Upper lobe of left lung (tissue), 6 donors: Measurements from ENCODE around the gene CHAF1A. TPM values are rescaled to one million over a fixed set of nuclear protein-coding genes. Genes with fewer than 3 reads are reported as not detected.
A peak's percentile ranks its signal among the peaks of the same experiment; 100 is the strongest.

Experiments
- ATAC-seq, 2 donors: fragments of 200-7000 bp; cut with Tn5 transposase; one replicate each; pipeline ENCODE4 v1.9.1; 2022; ENCODE audit warnings: mild to moderate bottlenecking in 2 of 2, moderate library complexity in 2 of 2; ENCODE audit not compliant: low FRiP score in 2 of 2
- DNase-seq, 2 donors: peaks; one replicate each; pipeline ENCODE4 v3.0.0-alpha.2; 2019 to 2020
- H3K27ac ChIP-seq, 4 donors: fragments of 200-600 bp; sonication (generic); one replicate each; pipeline ENCODE4 v1.5.1; 2016 to 2019
- H3K27me3 ChIP-seq, 4 donors: fragments of 200-600 bp; sonication (generic); one replicate each; pipeline ENCODE4 v1.5.1; 2017 to 2019
- H3K36me3 ChIP-seq, 4 donors: fragments of 200-600 bp; sonication (generic); one replicate each; pipeline ENCODE4 v1.5.1; 2016 to 2019
- H3K4me1 ChIP-seq, 4 donors: fragments of 200-600 bp; sonication (generic); one replicate each; pipeline ENCODE4 v1.5.1; 2018 to 2019
- H3K4me3 ChIP-seq, 4 donors: fragments of 200-600 bp; sonication (generic); one replicate each; pipeline ENCODE4 v1.5.1; 2017 to 2019; ENCODE audit warnings: mild to moderate bottlenecking in 2 of 4, moderate library complexity in 1 of 4
- H3K9me3 ChIP-seq, 4 donors: fragments of 200-600 bp; sonication (generic); one replicate each; pipeline ENCODE4 v1.5.1; 2018 to 2019
- CTCF ChIP-seq, 6 experiments: fragments of 450-650 bp in 4 of 6; fragments of 200-600 bp in 2 of 6; sonication (generic) in 2 of 6; IDR thresholded peaks; one replicate each; pipeline ENCODE4 v1.5.1; 2016 to 2019; ENCODE audit warnings: antibody characterized with exemption in 6 of 6
- EP300 ChIP-seq, 4 donors: sonication (generic); formaldehyde crosslinking; IDR thresholded peaks; one replicate each; pipeline ENCODE4 v1.5.1; 2017; ENCODE audit warnings: antibody characterized with exemption in 4 of 4, control low read depth in 2 of 4
- POLR2A ChIP-seq, 4 donors: fragments of 450-650 bp; IDR thresholded peaks; one replicate each; pipeline ENCODE4 v1.5.1; 2016 to 2017; ENCODE audit warnings: antibody characterized with exemption in 4 of 4, mild to moderate bottlenecking in 2 of 4
- POLR2AphosphoS5 ChIP-seq, 2 donors: sonication (generic); formaldehyde crosslinking; IDR thresholded peaks; one replicate each; pipeline ENCODE4 v1.5.1; 2017; ENCODE audit warnings: antibody characterized with exemption in 2 of 2
- WGBS, 2 donors: methylation state at CpG; one replicate each; pipeline ENCODE4 v1.1.5; 2017 to 2018; 5-methylcytosine and 5-hydroxymethylcytosine counted together
- total RNA-seq, 6 donors: library from RNA; depleted of rRNA in 4 of 6; stranded (reverse); fragments of >200 nt in 4 of 6; gene quantifications; one replicate each; pipeline versions ENCODE4 v1.1.0 to v1.2.1, GENCODE V29; 2016 to 2021
- donor health status: DM: no; HTN: no; CAD: no; lungs with moderate emphysema.
- donor health status: DM: no; HTN: yes; CAD: no; lungs with severe emphysema.

CHAF1A gene
- total RNA-seq, 6 donors from 2014 or later: 3.3 to 16.8 (median 10.1) TPM

- H3K36me3 ChIP-seq: peaks cover 0 to 15% (median 8%) of the 10 kb centered on the region in 4 donors
- peak overlapping the region; percentile 77 to 87 (median 85) for H3K27ac ChIP-seq
- peak; percentile 11 to 56 for ATAC-seq
- peak; percentile 58 to 70 for DNase-seq
- no peaks in the 10 kb centered on the region for H3K9me3 ChIP-seq
- peak overlapping the region in 1 of 4 donors; percentile 12 for H3K4me3 ChIP-seq
- TF ChIP-seq POLR2AphosphoS5 (IDR thresholded peaks at IDR 0.05) (peak in 1 of 2 donors; percentile 34), EP300 (IDR thresholded peaks at IDR 0.05) (no peak), CTCF (IDR thresholded peaks at IDR 0.05) (no peak), POLR2A (IDR thresholded peaks at IDR 0.05) (no peak)
- 16 to 39% methylated on average over 6 to 12 of the region's 12 CpGs for WGBS, 2 donors
- peaks cover 57 to 70% (median 63%) of the 10 kb centered on the region in 4 donors for H3K4me1 ChIP-seq
- no peaks in the 10 kb centered on the region for H3K27me3 ChIP-seq
These were observed 12.3 kb upstream of the CHAF1A start for GRCh38 chr19:4390017-4390566.

- TF ChIP-seq POLR2A (IDR thresholded peaks at IDR 0.05): no peak
- TF ChIP-seq POLR2AphosphoS5 (IDR thresholded peaks at IDR 0.05): no peak
- no peak for TF ChIP-seq CTCF (IDR thresholded peaks at IDR 0.05)
- H3K4me1 ChIP-seq: peaks cover 57 to 70% (median 63%) of the 10 kb centered on the region in 4 donors
- DNase-seq (no peak), ATAC-seq (peak in 1 of 2 donors; percentile 14)
- H3K4me3 ChIP-seq: peak overlapping the region in 1 of 4 donors; percentile 12
- no peaks in the 10 kb centered on the region for H3K9me3 ChIP-seq
- WGBS, 2 donors: 20 to 26% methylated on average over 9 to 20 of the region's 21 CpGs
- H3K27ac ChIP-seq: peak overlapping the region; percentile 77 to 87 (median 85)
- H3K27me3 ChIP-seq: no peaks in the 10 kb centered on the region
- peaks cover 0 to 15% (median 9%) of the 10 kb centered on the region in 4 donors for H3K36me3 ChIP-seq
These were observed 11.7 kb upstream of the CHAF1A start for GRCh38 chr19:4390567-4391305.

- Histone ChIP-seq H3K4me1 (peaks cover 57 to 70% (median 63%) of the 10 kb centered on the region in 4 donors), H3K27me3 (no peaks in the 10 kb centered on the region), H3K4me3 (peak overlapping the region in 1 of 4 donors; percentile 12), H3K27ac (peak overlapping the region; percentile 77 to 87 (median 85)), H3K9me3 (no peaks in the 10 kb centered on the region), H3K36me3 (peaks cover 0 to 20% (median 11%) of the 10 kb centered on the region in 4 donors)
- DNase-seq: no peak
- 78 to 79% methylated on average over 4 to 9 of the region's 9 CpGs for WGBS, 2 donors
- no peak for ATAC-seq
- TF ChIP-seq CTCF (IDR thresholded peaks at IDR 0.05): no peak
- TF ChIP-seq POLR2A (IDR thresholded peaks at IDR 0.05): no peak
- TF ChIP-seq POLR2AphosphoS5 (IDR thresholded peaks at IDR 0.05): no peak
- TF ChIP-seq EP300 (IDR thresholded peaks at IDR 0.05): no peak
These were observed 11.1 kb upstream of the CHAF1A start for GRCh38 chr19:4391306-4391693.

GRCh38 chr19:4391701-4392483 lies 10.5 kb upstream of the CHAF1A start:
- Histone ChIP-seq H3K36me3 (peaks cover 0 to 20% (median 11%) of the 10 kb centered on the region in 4 donors), H3K9me3 (no peaks in the 10 kb centered on the region), H3K27me3 (no peaks in the 10 kb centered on the region), H3K4me1 (peaks cover 57 to 70% (median 63%) of the 10 kb centered on the region in 4 donors), H3K27ac (peak overlapping the region; percentile 77 to 87 (median 85)), H3K4me3 (peak overlapping the region in 1 of 4 donors; percentile 5)
- DNase-seq (no peak), ATAC-seq (peak in 1 of 2 donors; percentile 27)
- WGBS, 2 donors: 66 to 69% methylated on average over 19 to 20 of the region's 20 CpGs
- TF ChIP-seq EP300 (IDR thresholded peaks at IDR 0.05): peak in 1 of 4 donors; percentile 34
- no peak for TF ChIP-seq POLR2A (IDR thresholded peaks at IDR 0.05)
- peak; percentile 35 to 83 for TF ChIP-seq POLR2AphosphoS5 (IDR thresholded peaks at IDR 0.05)
